Caki2 (cell line): ENCODE measurements around the gene MUC22. TPM values are rescaled to one million over a fixed set of nuclear protein-coding genes. Genes with fewer than 3 reads are reported as not detected.
"Not testable (repeated sequence)": the region's sequence is repeated elsewhere in the genome, so short reads cannot be mapped to it uniquely, and the experiment has no call there.

Experiments used
- DNase-seq: peaks from one replicate; pipeline ENCODE4 v3.0.0-alpha.2; 2015; ENCODE audit warnings: low read depth
- in situ Hi-C: cut with HindIII; loops from 2 replicates; pipeline ENCODE4 v1.10.0; 2016; ENCODE audit warnings: low sequenced_read_pairs, low pct_unique_long_range_greater_than_20kb, mixed read lengths
- total RNA-seq: library from RNA; depleted of rRNA; stranded (reverse); fragments of >200 nt; shearing (Covaris generic); gene quantifications from 2 replicates; pipeline ENCODE4 v1.2.3, GENCODE V29; 2014; ENCODE audit warnings: low replicate concordance

MUC22 gene
- total RNA-seq, 1 experiment from 2014 or later, result not detected

GRCh38 chr6:30990422-30991086 is 19.7 kb upstream of the MUC22 start:
- DNase-seq, result no peak
- in situ Hi-C loops, result no loop called here

DNA sequence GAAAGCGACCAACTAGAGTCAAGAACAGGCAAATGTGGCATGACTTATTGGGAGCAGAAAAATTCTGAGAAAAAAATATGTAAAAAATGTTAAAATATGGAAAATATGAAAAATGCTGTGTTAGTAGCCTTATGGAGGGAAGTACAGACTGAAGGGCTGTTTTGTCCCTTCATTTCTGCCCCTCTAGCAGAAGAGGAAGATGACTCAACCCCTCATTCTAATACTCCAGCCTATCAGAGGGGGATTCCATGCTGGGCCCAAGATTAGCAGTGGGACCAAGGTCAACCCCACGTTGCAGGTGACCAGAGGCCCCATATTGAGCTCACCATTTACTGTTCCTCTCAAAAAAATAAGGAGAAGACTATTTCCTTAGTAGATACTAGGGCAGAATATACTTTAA is 18.4 kb upstream of the MUC22 start:
- in situ Hi-C loops, result no loop called here

GRCh38 chr6:30997301-30997700 is 13.0 kb upstream of the MUC22 start:
- no peak for DNase-seq
- in situ Hi-C loops, result no loop called here

More for the DNA sequence above, 18.4 kb upstream of the MUC22 start:
- DNase-seq, result no peak

- in situ Hi-C loops, result no loop called here
These were observed 11.5 kb upstream of the MUC22 start for GRCh38 chr6:30998785-30999184.

GRCh38 chr6:31000067-31000860 is 10.0 kb upstream of the MUC22 start:
- in situ Hi-C loops, DNase-seq: not testable (repeated sequence)

More at GRCh38 chr6:30998785-30999184, 11.5 kb upstream of the MUC22 start:
- DNase-seq, result no peak

GRCh38 chr6:31001281-31001888 is 8.9 kb upstream of the MUC22 start:
- in situ Hi-C loops, result no loop called here
- DNase-seq, result no peak

- in situ Hi-C loops, result no loop called here
- DNase-seq, result no peak
These were observed 7.8 kb upstream of the MUC22 start for GRCh38 chr6:31002471-31002870.

GRCh38 chr6:31004794-31005193 is 5.5 kb upstream of the MUC22 start:
- no peak for DNase-seq
- in situ Hi-C loops, result no loop called here

DNA sequence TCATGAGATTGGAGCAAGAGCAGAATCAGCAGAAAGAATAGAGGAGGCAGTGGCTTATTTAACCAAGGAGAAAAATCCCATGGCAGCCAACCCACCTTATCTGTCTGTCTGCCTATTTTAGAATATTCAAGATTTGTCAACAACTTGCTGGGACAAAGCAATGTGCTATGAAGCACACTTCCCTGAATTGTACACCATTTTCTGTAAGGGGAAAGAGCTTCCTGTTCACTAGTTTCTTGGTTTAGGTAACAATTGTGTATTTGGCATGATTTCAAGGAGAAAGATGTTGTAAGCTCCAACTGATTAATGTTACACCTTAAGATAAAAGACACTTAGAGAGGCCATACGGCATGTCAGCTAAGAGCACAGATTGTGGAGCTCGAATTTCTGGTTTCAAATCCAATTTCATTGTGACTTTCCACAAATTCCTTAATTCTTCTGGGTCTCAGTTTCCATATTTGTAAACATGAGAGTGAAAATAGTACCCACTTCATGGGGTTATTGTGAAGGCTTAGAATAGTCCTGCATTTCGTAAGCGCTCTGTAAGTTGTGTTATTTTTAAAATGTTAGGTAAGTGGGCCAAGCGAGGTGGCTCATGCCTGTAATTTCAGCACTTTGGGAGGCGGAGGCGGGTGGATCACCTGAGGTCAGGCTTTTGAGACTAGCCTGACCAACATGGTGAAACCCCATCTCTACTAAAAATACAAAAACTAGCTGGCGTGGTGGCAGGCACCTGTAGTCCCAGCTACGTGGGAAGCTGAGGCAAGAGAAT is 4.8 kb upstream of the MUC22 start:
- in situ Hi-C loops, result no loop called here
- no peak for DNase-seq

DNA sequence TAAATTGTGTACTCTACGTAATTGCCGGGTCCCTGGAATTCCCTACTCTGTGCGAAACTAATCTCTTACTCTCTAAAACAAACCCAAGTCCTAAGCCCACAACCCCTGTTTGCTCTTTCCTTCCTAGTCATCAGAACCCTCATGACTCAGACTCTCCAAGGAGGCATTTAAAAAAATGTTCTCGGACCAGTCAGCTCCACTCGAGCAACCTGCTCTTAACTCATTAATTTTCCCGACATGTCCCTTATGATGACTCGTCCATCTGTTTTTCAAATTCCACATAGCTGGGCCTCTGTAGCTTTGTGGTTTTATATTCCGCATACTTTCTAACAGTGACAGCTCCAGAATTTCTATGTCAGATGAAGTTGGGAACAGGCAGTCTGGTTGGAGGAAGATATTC is 2.6 kb upstream of the MUC22 start:
- DNase-seq, result peak; percentile 95

GRCh38 chr6:31008165-31008564 is 2.1 kb upstream of the MUC22 start:
- in situ Hi-C loops, result no loop called here
- DNase-seq, result no peak

More for the DNA sequence above, 2.6 kb upstream of the MUC22 start:
- in situ Hi-C loops, result no loop called here

DNA sequence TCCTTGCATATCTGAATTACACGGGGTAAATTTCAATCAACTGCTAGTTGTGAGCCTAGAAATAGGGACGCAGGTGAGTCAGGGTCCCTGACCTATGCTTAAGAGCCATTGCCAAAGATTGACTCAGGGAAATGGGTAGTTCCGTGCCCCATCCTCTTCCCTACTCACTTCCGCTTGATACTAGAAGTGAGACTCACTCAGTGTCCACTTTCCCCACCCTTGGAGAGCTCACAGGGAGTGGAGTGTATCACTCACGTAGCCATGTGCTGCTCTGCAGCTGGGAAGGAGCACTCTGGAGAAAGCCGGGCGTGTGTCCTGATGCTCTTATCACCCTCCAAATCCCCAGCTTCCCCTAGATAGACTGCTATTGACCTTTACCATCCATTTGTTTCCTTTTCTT is 543 bp upstream of the MUC22 start:
- in situ Hi-C loops, result no loop called here
- no peak for DNase-seq

GRCh38 chr6:31011153-31011552 is 879 bp downstream of the MUC22 start:
- in situ Hi-C loops, result no loop called here
- no peak for DNase-seq

DNA sequence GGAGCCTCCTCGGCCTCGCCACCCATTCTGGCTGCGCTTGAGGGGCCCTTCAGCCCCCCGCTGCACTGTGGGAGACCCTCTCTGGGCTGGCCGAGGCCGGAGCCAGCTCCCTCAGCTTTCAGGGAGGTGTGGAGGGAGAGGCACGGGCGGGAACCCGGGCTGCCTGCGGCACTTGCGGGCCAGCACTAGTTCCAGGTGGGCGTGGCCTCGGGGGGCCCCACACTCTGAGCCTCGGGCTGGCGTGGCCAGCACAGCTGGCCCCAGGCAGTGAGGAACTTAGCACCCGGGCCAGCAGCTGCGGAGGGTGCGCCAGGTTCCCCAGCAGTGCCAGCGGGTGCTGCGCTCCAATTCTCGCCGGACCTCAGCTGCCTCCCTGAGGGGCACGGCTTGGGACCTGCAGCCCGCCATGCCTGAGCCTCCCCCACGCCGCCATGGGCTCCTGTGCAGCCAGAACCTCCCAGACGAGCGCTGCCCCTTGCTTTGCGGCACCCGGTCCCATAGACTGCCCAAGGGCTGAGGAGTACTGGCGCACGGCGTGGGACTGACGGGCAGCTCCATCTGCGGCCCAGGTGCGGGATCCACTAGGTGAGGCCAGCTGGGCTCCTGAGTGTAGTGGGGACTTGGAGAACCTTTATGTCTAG is 6.5 kb downstream of the MUC22 start:
- DNase-seq, result no peak
- in situ Hi-C loops, result no loop called here

- DNase-seq, in situ Hi-C loops: not testable (repeated sequence)
These were observed 7.2 kb downstream of the MUC22 start for GRCh38 chr6:31017436-31017835.

GRCh38 chr6:31020057-31020456 is 9.8 kb downstream of the MUC22 start:
- DNase-seq, result no peak
- in situ Hi-C loops, result no loop called here

DNA sequence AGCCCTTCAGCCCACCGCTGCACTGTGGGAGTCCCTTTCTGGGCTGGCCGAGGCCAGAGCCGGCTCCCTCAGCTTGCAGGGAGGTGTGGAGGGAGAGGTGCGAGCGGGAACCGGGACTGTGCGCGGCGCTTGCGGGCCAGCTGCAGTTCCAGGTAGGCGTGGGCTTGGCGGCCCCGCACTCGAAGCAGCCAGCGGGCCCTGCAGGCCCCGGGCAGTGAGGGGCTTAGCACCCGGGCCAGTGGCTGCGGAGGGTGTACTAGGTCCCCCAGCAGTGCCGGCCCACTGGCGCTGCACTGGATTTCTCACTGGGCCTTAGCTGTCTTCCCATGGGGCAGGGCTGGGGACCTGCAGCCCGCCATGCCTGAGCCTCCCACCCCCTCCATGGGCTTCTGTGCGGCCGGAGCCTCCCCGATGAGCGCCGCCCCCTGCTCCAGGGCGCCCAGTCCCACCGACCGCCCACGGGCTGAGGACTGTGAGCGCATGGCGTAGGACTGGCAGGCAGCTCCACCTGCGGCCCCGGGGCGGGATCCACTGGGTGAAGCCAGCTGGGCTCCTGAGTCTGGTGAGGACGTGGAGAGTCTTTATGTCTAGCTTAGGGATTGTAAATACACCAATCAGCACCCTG is 10.5 kb downstream of the MUC22 start:
- DNase-seq, in situ Hi-C loops: not testable (repeated sequence)
